ENCODE data around the gene DGKI. TPM values are rescaled to one million over a fixed set of nuclear protein-coding genes. Genes with fewer than 3 reads are reported as not detected.
"Not testable (repeated sequence)": the region's sequence is repeated elsewhere in the genome, so short reads cannot be mapped to it uniquely, and the experiment has no call there.

Gene DGKI
- total RNA-seq, 3 donors from 2014 or later = 0.36 to 1.4 (median 0.46) TPM

DNA sequence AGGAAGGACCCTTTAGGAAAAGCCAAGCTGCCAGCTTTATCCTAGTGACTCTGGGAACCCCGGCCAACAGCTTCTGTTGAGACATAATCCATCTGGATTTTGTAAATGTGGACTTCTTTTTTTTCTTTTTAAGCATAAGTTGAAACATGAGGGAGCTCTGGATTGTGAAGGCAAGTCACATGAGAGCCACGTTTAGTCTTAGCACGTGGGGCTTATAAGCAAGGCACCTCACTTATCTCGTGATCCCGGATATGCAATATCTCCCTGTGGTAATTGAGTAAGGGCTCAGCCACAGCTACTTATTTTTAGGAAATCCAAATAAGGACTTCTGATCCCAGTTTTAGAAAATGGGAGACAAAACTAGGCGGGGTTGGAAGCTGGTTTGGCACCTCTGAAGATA is 392.0 kb downstream of the DGKI start:
- intact Hi-C loops (cut with DNase I, micrococcal nuclease) = no loop called here
- no peak for ATAC-seq
- no peak overlapping the region for H3K4me3 ChIP-seq

GRCh38 chr7:137454246-137454724 is 392.5 kb downstream of the DGKI start:
- TF ChIP-seq, protein P1, sequence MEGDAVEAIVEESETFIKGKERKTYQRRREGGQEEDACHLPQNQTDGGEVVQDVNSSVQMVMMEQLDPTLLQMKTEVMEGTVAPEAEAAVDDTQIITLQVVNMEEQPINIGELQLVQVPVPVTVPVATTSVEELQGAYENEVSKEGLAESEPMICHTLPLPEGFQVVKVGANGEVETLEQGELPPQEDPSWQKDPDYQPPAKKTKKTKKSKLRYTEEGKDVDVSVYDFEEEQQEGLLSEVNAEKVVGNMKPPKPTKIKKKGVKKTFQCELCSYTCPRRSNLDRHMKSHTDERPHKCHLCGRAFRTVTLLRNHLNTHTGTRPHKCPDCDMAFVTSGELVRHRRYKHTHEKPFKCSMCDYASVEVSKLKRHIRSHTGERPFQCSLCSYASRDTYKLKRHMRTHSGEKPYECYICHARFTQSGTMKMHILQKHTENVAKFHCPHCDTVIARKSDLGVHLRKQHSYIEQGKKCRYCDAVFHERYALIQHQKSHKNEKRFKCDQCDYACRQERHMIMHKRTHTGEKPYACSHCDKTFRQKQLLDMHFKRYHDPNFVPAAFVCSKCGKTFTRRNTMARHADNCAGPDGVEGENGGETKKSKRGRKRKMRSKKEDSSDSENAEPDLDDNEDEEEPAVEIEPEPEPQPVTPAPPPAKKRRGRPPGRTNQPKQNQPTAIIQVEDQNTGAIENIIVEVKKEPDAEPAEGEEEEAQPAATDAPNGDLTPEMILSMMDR (IDR thresholded peaks at IDR 0.05) = peak; percentile 33
- no peak for DNase-seq
- Histone ChIP-seq H3K4me3 (no peak overlapping the region), H3K9me3 (no peaks in the 10 kb centered on the region), H3K36me3 (ENCODE audit: low read depth) (no peaks in the 10 kb centered on the region), H3K4me1 (ENCODE audit: low read depth) (peaks cover 3% of the 10 kb centered on the region)
- intact Hi-C loops (cut with DNase I, micrococcal nuclease) = no loop called here
- no peak for ATAC-seq

More for the DNA sequence above, 392.0 kb downstream of the DGKI start:
- peak in 1 of 3 donors; percentile 11 for DNase-seq
- Histone ChIP-seq H3K36me3 (ENCODE audit: low read depth) (no peaks in the 10 kb centered on the region), H3K4me1 (ENCODE audit: low read depth) (peaks cover 3% of the 10 kb centered on the region), H3K9me3 (no peaks in the 10 kb centered on the region)
- TF ChIP-seq, protein P1 (IDR thresholded peaks at IDR 0.05) = no peak

GRCh38 chr7:137453356-137453755 is 393.4 kb downstream of the DGKI start:
- Histone ChIP-seq H3K4me1 (ENCODE audit: low read depth) (peaks cover 3% of the 10 kb centered on the region), H3K9me3 (no peaks in the 10 kb centered on the region), H3K36me3 (ENCODE audit: low read depth) (no peaks in the 10 kb centered on the region), H3K4me3 (no peak overlapping the region)
- no peak for ATAC-seq
- intact Hi-C loops (cut with DNase I, micrococcal nuclease) = no loop called here
- no peak for DNase-seq
- TF ChIP-seq, protein P1 (IDR thresholded peaks at IDR 0.05) = no peak

DNA sequence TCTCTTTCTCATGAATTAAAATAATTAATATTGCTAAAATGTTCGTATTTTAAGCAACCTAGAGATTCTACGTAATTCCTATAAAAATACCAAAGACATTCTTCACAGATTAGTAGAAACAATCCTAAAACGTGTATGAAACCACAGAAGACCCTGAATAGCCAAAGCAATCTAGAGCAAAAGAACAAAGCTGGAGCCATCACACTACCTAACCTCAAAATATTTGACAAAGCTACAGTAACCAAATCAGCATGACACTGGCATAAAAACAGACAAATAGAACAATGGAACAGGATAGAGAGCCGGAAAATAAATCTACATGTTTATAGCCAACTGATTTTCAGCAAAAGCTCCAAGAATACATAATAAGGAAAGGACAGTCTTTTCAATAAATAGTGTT is 397.8 kb downstream of the DGKI start:
- intact Hi-C loops (cut with DNase I, micrococcal nuclease) = no loop called here
- no peak overlapping the region for H3K4me3 ChIP-seq
- DNase-seq = no peak

GRCh38 chr7:137448572-137448971 is 398.2 kb downstream of the DGKI start:
- H3K9me3 ChIP-seq; DNase-seq; H3K4me1 ChIP-seq (ENCODE audit: low read depth); H3K36me3 ChIP-seq (ENCODE audit: low read depth); intact Hi-C loops (cut with DNase I, micrococcal nuclease); H3K4me3 ChIP-seq; ATAC-seq: not testable (repeated sequence)

More for the DNA sequence above, 397.8 kb downstream of the DGKI start:
- no peak for ATAC-seq
- no peaks in the 10 kb centered on the region for H3K9me3 ChIP-seq
- TF ChIP-seq, protein P1 (IDR thresholded peaks at IDR 0.05) = no peak
- H3K4me1 ChIP-seq (ENCODE audit: low read depth) = no peaks in the 10 kb centered on the region
- no peaks in the 10 kb centered on the region for H3K36me3 ChIP-seq (ENCODE audit: low read depth)

DNA sequence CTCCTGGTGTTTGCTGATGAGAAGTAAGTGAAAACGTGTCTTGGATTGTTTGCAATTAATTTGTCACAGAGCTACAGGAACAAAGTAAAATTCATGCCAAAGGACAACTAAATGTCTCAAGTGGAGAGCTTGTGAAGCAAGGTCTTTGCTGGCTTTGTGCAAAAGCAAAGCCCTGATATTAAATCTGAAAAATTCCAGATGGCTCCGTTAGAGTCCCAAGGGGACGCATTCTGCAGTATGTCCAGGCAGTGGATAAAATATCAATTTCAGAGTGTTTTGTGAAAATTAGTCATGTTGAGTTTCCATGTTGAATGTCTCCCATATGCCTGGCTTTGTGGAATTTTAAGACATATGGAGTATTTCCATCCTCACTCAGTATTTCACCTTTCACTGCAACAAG is 400.7 kb downstream of the DGKI start:
- Histone ChIP-seq H3K4me1 (ENCODE audit: low read depth) (no peaks in the 10 kb centered on the region), H3K9me3 (no peaks in the 10 kb centered on the region), H3K4me3 (no peak overlapping the region), H3K36me3 (ENCODE audit: low read depth) (no peaks in the 10 kb centered on the region)
- TF ChIP-seq, protein P1 (IDR thresholded peaks at IDR 0.05) = no peak
- ATAC-seq (no peak), DNase-seq (no peak)
- intact Hi-C loops (cut with DNase I, micrococcal nuclease) = no loop called here
